SK-N-SH (cell line): Measurements from ENCODE around the gene MCF2L2. TPM values are rescaled to one million over a fixed set of nuclear protein-coding genes. Genes with fewer than 3 reads are reported as not detected.

Source experiments
- CTCF ChIA-PET: fragments of 300-600, 350-600 bp; formaldehyde crosslinking; extraction: SDS; loops from one replicate; lab custom pipeline; 2021; lab: Yijun Ruan, JAX
- POLR2A ChIA-PET: fragments of 350-600 bp; sonication (Branson Sonifier 250); formaldehyde crosslinking; extraction: SDS; loops from one replicate; lab custom pipeline; 2020; ENCODE audit warnings: antibody characterized with exemption, inconsistent platforms; lab: Yijun Ruan, JAX
- DNase-seq: peaks from one replicate; pipeline ENCODE4 v3.0.0; 2012
- H2AFZ ChIP-seq: fragments of 200-600 bp; sonication (generic); 2 replicates; pipeline ENCODE4 v1.8.1; 2016; ENCODE audit warnings: antibody characterized with exemption, mild to moderate bottlenecking, low read depth
- H3F3A ChIP-seq: fragments of 200-600 bp; sonication (generic); replicated peaks from 2 replicates; pipeline ENCODE3; 2016; ENCODE audit warnings: antibody characterized with exemption, mild to moderate bottlenecking; ENCODE audit not compliant: insufficient read depth
- H3K27ac ChIP-seq, 2 experiments: fragments of 200-500 bp in 1 of 2; fragments of 200-600 bp in 1 of 2; sonication (Bioruptor generic) in 1 of 2; sonication (generic), shearing (Covaris generic) in 1 of 2; 2 replicates each; pipeline versions ENCODE4 v1.5.1 to v1.6.1; 2014 to 2016; ENCODE audit warnings: low read depth in 2 of 2, inconsistent platforms in 1 of 2, low read length in 1 of 2, mild to moderate bottlenecking in 1 of 2, mixed read lengths in 1 of 2
- H3K27me3 ChIP-seq: fragments of 200-600 bp; sonication (generic), shearing (Covaris generic); 2 replicates; pipeline ENCODE4 v1.6.1; 2016; ENCODE audit warnings: mixed run types; ENCODE audit not compliant: insufficient read depth
- H3K36me3 ChIP-seq, 2 experiments: fragments of 200-500 bp in 1 of 2; fragments of 200-600 bp in 1 of 2; sonication (Bioruptor generic) in 1 of 2; sonication (generic) in 1 of 2; replicated peaks in 1 of 2; 2 replicates each; pipeline versions ENCODE3 to v1.5.1; 2014 to 2016; ENCODE audit warnings: low read length in 1 of 2, mild to moderate bottlenecking in 1 of 2; ENCODE audit not compliant: insufficient read depth in 2 of 2, control insufficient read depth in 1 of 2
- H3K4me1 ChIP-seq, 2 experiments: fragments of 200-500 bp in 1 of 2; fragments of 200-600 bp in 1 of 2; sonication (Bioruptor generic) in 1 of 2; sonication (generic), shearing (Covaris generic) in 1 of 2; 2 replicates each; pipeline versions ENCODE4 v1.5.1 to v1.6.1; 2014 to 2016; ENCODE audit warnings: low read depth in 1 of 2, low read length in 1 of 2, mixed run types in 1 of 2; ENCODE audit not compliant: insufficient read depth in 2 of 2, control insufficient read depth in 1 of 2
- H3K4me2 ChIP-seq: fragments of 200-600 bp; sonication (generic), shearing (Covaris generic); 2 replicates; pipeline ENCODE4 v1.6.1; 2017; ENCODE audit warnings: mixed run types
- H3K4me3 ChIP-seq, 2 experiments: fragments of 200-500 bp in 1 of 2; fragments of 200-600 bp in 1 of 2; sonication (Bioruptor generic) in 1 of 2; sonication (generic), shearing (Covaris generic) in 1 of 2; 2 replicates each; pipeline versions ENCODE4 v1.5.1 to v1.8.1; 2014 to 2016; ENCODE audit warnings: low read depth in 2 of 2, inconsistent platforms in 1 of 2, low read length in 1 of 2, mild to moderate bottlenecking in 1 of 2, mixed read lengths in 1 of 2, moderate library complexity in 1 of 2
- H3K79me2 ChIP-seq: fragments of 200-600 bp; sonication (generic); 2 replicates; pipeline ENCODE4 v1.8.1; 2017; ENCODE audit warnings: mild to moderate bottlenecking; ENCODE audit not compliant: insufficient read depth
- H3K9ac ChIP-seq: fragments of 200-600 bp; sonication (generic); 2 replicates; pipeline ENCODE4 v1.6.1; 2017; ENCODE audit warnings: mixed run types
- H3K9me2 ChIP-seq: fragments of 200-600 bp; sonication (generic); 2 replicates; pipeline ENCODE4 v1.6.1; 2017; ENCODE audit warnings: mixed run types
- H3K9me3 ChIP-seq: fragments of 200-600 bp; sonication (generic); 2 replicates; pipeline ENCODE4 v1.6.1; 2017; ENCODE audit warnings: mixed run types, mild to moderate bottlenecking, moderate library complexity
- H4K20me1 ChIP-seq: fragments of 200-600 bp; sonication (generic); 2 replicates; pipeline ENCODE4 v1.6.1; 2017; ENCODE audit warnings: mild to moderate bottlenecking, mixed run types; ENCODE audit not compliant: insufficient read depth
- CHD2 ChIP-seq: fragments of 150-350 bp; IDR thresholded peaks from 2 replicates; pipeline ENCODE4 v1.6.1; 2018; ENCODE audit warnings: low read length; ENCODE audit not compliant: partially characterized antibody
- ELF1 ChIP-seq: IDR thresholded peaks from 2 replicates; pipeline ENCODE4 v1.4.0; 2012
- EP300 ChIP-seq, 2 experiments: IDR thresholded peaks; 2 replicates each; pipeline versions ENCODE4 v1.4.0 to v1.6.1; 2012; ENCODE audit warnings: borderline replicate concordance in 1 of 2, low read depth in 1 of 2, low read length in 1 of 2
- EZH2phosphoT487 ChIP-seq: fragments of 200-600 bp; sonication (generic); IDR thresholded peaks from 2 replicates; pipeline ENCODE4 v1.6.1; 2017; ENCODE audit warnings: low read depth, mixed run types, mild to moderate bottlenecking, antibody characterized with exemption, moderate library complexity, borderline replicate concordance
- FOSL2 ChIP-seq: IDR thresholded peaks from 2 replicates; pipeline ENCODE4 v1.4.0; 2012; ENCODE audit warnings: low read depth, mild to moderate bottlenecking, moderate library complexity, borderline replicate concordance
- FOXJ3 ChIP-seq: sonication (generic); formaldehyde crosslinking; IDR thresholded peaks from 2 replicates; pipeline ENCODE4 v1.5.1; 2020; ENCODE audit warnings: mild to moderate bottlenecking, missing genetic modification reagents
- GABPA ChIP-seq: IDR thresholded peaks from 2 replicates; pipeline ENCODE4 v1.4.0; 2012; ENCODE audit warnings: low read depth, mild to moderate bottlenecking
- MAX ChIP-seq: IDR thresholded peaks from 2 replicates; pipeline ENCODE4 v1.4.0; 2012; ENCODE audit warnings: low read depth
- MXI1 ChIP-seq: IDR thresholded peaks from 2 replicates; pipeline ENCODE4 v1.6.1; 2012; ENCODE audit warnings: mild to moderate bottlenecking, low read depth, low read length, improper control_type of control experiment
- NFIC ChIP-seq: IDR thresholded peaks from 2 replicates; pipeline ENCODE4 v1.4.0; 2012; ENCODE audit warnings: borderline replicate concordance
- NRF1 ChIP-seq: IDR thresholded peaks from 2 replicates; pipeline ENCODE4 v1.6.1; 2012; ENCODE audit warnings: low read depth, mild to moderate bottlenecking, low read length
- RCOR1 ChIP-seq: fragments of 150-350 bp; IDR thresholded peaks from 2 replicates; pipeline ENCODE4 v1.6.1; 2017; ENCODE audit warnings: antibody characterized with exemption, low read length
- REST ChIP-seq: IDR thresholded peaks from 2 replicates; pipeline ENCODE4 v1.6.1; 2012; ENCODE audit warnings: mild to moderate bottlenecking, low read depth, low read length, moderate library complexity
- RXRA ChIP-seq: IDR thresholded peaks from 2 replicates; pipeline ENCODE4 v1.4.0; 2012; ENCODE audit warnings: low read depth, mild to moderate bottlenecking, borderline replicate concordance
- SIN3A ChIP-seq: IDR thresholded peaks from 2 replicates; pipeline ENCODE4 v1.6.1; 2012; ENCODE audit warnings: low read depth, mild to moderate bottlenecking, low read length, moderate library complexity, borderline replicate concordance
- SMC3 ChIP-seq: IDR thresholded peaks from 2 replicates; pipeline ENCODE4 v1.6.1; 2012; ENCODE audit warnings: low read depth, low read length, improper control_type of control experiment
- TAF1 ChIP-seq: IDR thresholded peaks from 2 replicates; pipeline ENCODE4 v1.6.1; 2012; ENCODE audit warnings: low read depth, mild to moderate bottlenecking, low read length, moderate library complexity, borderline replicate concordance
- TCF12 ChIP-seq: IDR thresholded peaks from 2 replicates; pipeline ENCODE4 v1.4.0; 2012
- USF1 ChIP-seq: IDR thresholded peaks from 2 replicates; pipeline ENCODE4 v1.4.0; 2012; ENCODE audit warnings: low read depth, borderline replicate concordance
- YY1 ChIP-seq: IDR thresholded peaks from 2 replicates; pipeline ENCODE4 v1.4.0; 2012; ENCODE audit warnings: low read depth, mild to moderate bottlenecking
- ZBTB33 ChIP-seq: IDR thresholded peaks from 2 replicates; pipeline ENCODE4 v1.4.0; 2012; ENCODE audit warnings: low read depth, borderline replicate concordance
- WGBS: methylation state at CpG from one replicate; pipeline ENCODE4 v1.1.6; 2017; ENCODE audit warnings: low lambda C conversion rate; 5-methylcytosine and 5-hydroxymethylcytosine counted together
- polyA plus RNA-seq, 3 experiments: library from polyadenylated mRNA; depleted of rRNA; stranded (reverse); fragments of >200 nt; gene quantifications; 2 replicates each; pipeline ENCODE4 v1.2.3, GENCODE V29; 2012

The MCF2L2 gene
- polyA plus RNA-seq, 1 of the 3 experiments (the other 2 are of a cell fraction), result 0.56 TPM

- H3F3A ChIP-seq, result peaks cover 3% of the 10 kb centered on the region
- peaks cover 5% of the 10 kb centered on the region; the same call in 1 of the 2 replicates for H4K20me1 ChIP-seq
- peaks cover 0 to 17% of the 10 kb centered on the region in 2 experiments; a peak in 3 of 4 replicates for H3K4me1 ChIP-seq
- no peaks in the 10 kb centered on the region for H3K9me2 ChIP-seq
- TF ChIP-seq FOXJ3 (CRISPR knock-in tag) (no peak), SIN3A (no peak), NRF1 (no peak), GABPA (no peak), RXRA (no peak), CHD2 (no peak), USF1 (no peak), YY1 (no peak)
- CTCF ChIA-PET, result interaction anchor here (1.0 kb wide), 1 partner anchor 8 kb away, joined by 3 read pairs; no protein-coding TSS in a partner anchor
- no peaks in the 10 kb centered on the region for H3K9me3 ChIP-seq
- DNase-seq, result no peak
- WGBS, result 85% methylated on average over 2 of the region's 3 CpGs
- H3K27ac ChIP-seq, result no peak overlapping the region; a peak in 1 of 4 replicates
- H3K4me2 ChIP-seq, result peak overlapping the region; percentile 45; the same call in 1 of the 2 replicates
- POLR2A ChIA-PET, result no interaction called here
- H3K4me3 ChIP-seq, result no peak overlapping the region
- no peaks in the 10 kb centered on the region for H3K27me3 ChIP-seq
- H3K9ac ChIP-seq, result no peak overlapping the region
- H3K79me2 ChIP-seq, result peaks cover 29% of the 10 kb centered on the region; the same call in 1 of the 2 replicates
- peaks cover 3% of the 10 kb centered on the region in 2 experiments for H3K36me3 ChIP-seq
- H2AFZ ChIP-seq, result no peak overlapping the region
Observed at GRCh38 chr3:183266454-183266853, 162.0 kb downstream of the MCF2L2 start.

GRCh38 chr3:183265834-183266417 lies 162.5 kb downstream of the MCF2L2 start:
- H3K27me3 ChIP-seq, result no peaks in the 10 kb centered on the region
- no peaks in the 10 kb centered on the region for H3K9me3 ChIP-seq
- peaks cover 3% of the 10 kb centered on the region in 2 experiments for H3K36me3 ChIP-seq
- POLR2A ChIA-PET, result no interaction called here
- no peaks in the 10 kb centered on the region for H3K9me2 ChIP-seq
- no peak for DNase-seq
- H3K9ac ChIP-seq, result no peak overlapping the region
- H3K4me2 ChIP-seq, result peak overlapping the region; percentile 45; the same call in 1 of the 2 replicates
- peaks cover 29% of the 10 kb centered on the region; the same call in 1 of the 2 replicates for H3K79me2 ChIP-seq
- CTCF ChIA-PET, result interaction anchor here (0.7 to 1.0 kb wide), 4 partner anchors 9 to 117 kb away, joined by 3 to 4 read pairs (median 3); no protein-coding TSS in a partner anchor
- H2AFZ ChIP-seq, result no peak overlapping the region
- H3K4me3 ChIP-seq, result no peak overlapping the region
- peaks cover 5% of the 10 kb centered on the region; the same call in 1 of the 2 replicates for H4K20me1 ChIP-seq
- peaks cover 0 to 19% of the 10 kb centered on the region in 2 experiments; a peak in 3 of 4 replicates for H3K4me1 ChIP-seq
- H3K27ac ChIP-seq, result no peak overlapping the region; a peak in 1 of 4 replicates
- 53% methylated on average over 5 of the region's 5 CpGs for WGBS
- peaks cover 6% of the 10 kb centered on the region for H3F3A ChIP-seq
- TF ChIP-seq RXRA (no peak; the same call in 1 of the 2 replicates), MXI1 (no peak), TCF12 (peak; percentile 69), FOSL2 (peak; percentile 84), SMC3 (no peak), ELF1 (no peak), EZH2phosphoT487 (no peak), REST (no peak), MAX (no peak), ZBTB33 (no peak), EP300 (IDR thresholded peaks at IDR 0.05; ENCODE audit: borderline replicate concordance in 1 of 2, low read depth in 1 of 2, low read length in 1 of 2) (no peak), NFIC (no peak), RCOR1 (no peak), TAF1 (no peak)
